Right atrium auricular region (tissue), 2 donors: ENCODE results near the gene CCDC136. TPM values are rescaled to one million over a fixed set of nuclear protein-coding genes. Genes with fewer than 3 reads are reported as not detected.

ENCODE experiments used
- DNase-seq: peaks from one replicate; pipeline ENCODE4 v3.0.0-alpha.2; 2019; ENCODE audit warnings: low spot score
- H3K27ac ChIP-seq, 2 donors: fragments of 200-600 bp; sonication (generic); 1 replicate in 1 of 2; 2 replicates in 1 of 2; pipeline ENCODE4 v1.5.1; 2016 to 2019
- H3K27me3 ChIP-seq, 2 donors: fragments of 200-600 bp; sonication (generic); one replicate each; pipeline versions ENCODE4 v1.5.1 to v1.6.0; 2017 to 2019
- H3K36me3 ChIP-seq: fragments of 200-600 bp; sonication (generic); one replicate; pipeline ENCODE4 v1.5.1; 2016
- H3K4me1 ChIP-seq, 2 donors: fragments of 200-600 bp; sonication (generic); one replicate each; pipeline versions ENCODE4 v1.5.1 to v1.6.0; 2017 to 2019
- H3K4me3 ChIP-seq, 2 donors: fragments of 200-600 bp; sonication (generic); 1 replicate in 1 of 2; 2 replicates in 1 of 2; pipeline ENCODE4 v1.5.1; 2017 to 2019; ENCODE audit warnings: mild to moderate bottlenecking in 1 of 2, moderate library complexity in 1 of 2
- H3K9me3 ChIP-seq, 2 donors: fragments of 200-600 bp; sonication (generic); one replicate each; pipeline ENCODE4 v1.5.1; 2019
- CTCF ChIP-seq, 2 donors: fragments of 200-600 bp; sonication (generic); IDR thresholded peaks; one replicate each; pipeline ENCODE4 v1.5.1; 2019; ENCODE audit warnings: antibody characterized with exemption in 2 of 2
- total RNA-seq, 2 donors: library from RNA; depleted of rRNA; stranded (reverse); fragments of >200 nt; gene quantifications; one replicate each; pipeline ENCODE4 v1.1.0, GENCODE V29; 2016

The CCDC136 gene
- total RNA-seq, 2 donors from 2014 or later = 2.6 to 8.5 TPM

DNA sequence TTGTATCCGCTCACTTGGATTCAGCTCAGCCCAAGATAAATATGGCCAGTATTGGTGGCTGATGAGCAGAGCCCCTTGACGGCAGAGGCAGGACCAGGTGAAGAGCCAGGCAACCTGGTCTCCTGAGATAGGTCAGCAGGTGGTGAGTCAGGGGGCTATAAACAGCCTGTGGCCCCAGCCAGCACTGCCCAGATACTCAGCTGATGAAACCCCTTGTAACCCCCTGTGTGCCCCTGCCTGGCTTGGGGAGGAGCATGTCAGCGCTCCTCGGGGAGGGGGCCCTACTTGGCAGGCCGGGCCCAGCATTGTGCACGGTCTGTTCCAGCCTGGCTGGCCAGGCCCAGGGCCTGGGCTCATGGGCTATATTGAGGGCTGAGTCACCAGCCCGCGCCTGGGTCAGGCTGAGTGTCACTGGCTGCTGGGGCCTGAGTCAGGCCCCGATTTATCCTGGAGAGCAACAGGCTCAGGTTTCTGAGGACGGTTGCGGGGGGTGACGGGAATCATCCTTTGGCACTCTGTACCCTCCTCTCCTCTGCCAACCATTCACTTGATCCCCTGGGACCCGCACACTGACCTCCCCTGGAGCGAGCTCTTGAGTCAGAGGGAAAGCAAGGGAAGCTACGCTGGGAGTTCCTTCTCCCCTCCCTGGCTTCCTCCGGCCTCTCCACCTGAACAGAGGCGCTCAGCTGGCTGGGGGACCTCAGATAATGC lies 35.6 kb downstream of the CCDC136 start:
- peak overlapping the region in 1 of 2 donors; percentile 4 for H3K4me3 ChIP-seq

DNA sequence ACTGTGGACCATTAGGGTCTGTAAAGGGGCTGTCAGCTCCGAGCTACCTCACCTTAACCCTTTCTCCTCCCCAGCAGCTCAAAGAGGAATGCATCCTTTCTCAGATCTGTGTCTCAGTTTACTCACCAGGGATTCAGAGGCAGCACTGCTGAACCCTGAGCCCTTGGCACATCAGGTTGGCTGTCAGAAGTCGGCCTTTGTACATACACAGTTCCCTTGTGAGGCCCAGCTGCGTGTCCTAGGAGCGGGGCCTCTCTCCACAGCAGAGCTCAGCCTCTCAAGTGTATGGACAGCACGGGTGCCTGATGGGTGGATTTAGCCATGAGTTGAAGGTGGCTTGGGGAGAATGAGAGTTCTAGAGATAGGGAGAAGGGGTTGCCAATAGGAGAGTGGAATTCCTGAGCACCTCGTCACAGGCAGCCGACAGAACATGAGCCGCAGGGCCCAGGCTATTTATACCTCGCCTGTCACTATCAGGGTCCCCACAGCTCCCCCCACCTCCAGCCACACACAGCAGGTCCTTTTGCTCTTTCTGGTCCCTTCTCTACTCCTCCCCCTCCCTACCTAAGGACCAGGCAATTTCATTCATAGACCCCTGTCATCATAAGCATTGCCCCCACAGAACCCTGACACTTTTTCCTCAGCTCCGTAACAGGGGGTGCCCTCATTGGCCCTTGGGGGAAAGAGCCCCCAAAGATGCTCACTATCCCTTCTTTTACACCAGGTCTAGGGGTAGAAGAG lies 36.4 kb downstream of the CCDC136 start:
- H3K9me3 ChIP-seq = no peaks in the 10 kb centered on the region
- peak overlapping the region in 1 of 2 donors; percentile 4 for H3K4me3 ChIP-seq
- TF ChIP-seq CTCF (IDR thresholded peaks at IDR 0.05) = no peak
- no peaks in the 10 kb centered on the region for H3K27me3 ChIP-seq
- H3K27ac ChIP-seq = peak overlapping the region; percentile 93 to 99
- H3K4me1 ChIP-seq = peaks cover 0 to 54% of the 10 kb centered on the region in 2 donors
- no peak for DNase-seq
- H3K36me3 ChIP-seq = no peaks in the 10 kb centered on the region

More for the DNA sequence above, 35.6 kb downstream of the CCDC136 start:
- no peak for TF ChIP-seq CTCF (IDR thresholded peaks at IDR 0.05)
- H3K36me3 ChIP-seq = no peaks in the 10 kb centered on the region
- DNase-seq = no peak
- no peaks in the 10 kb centered on the region for H3K27me3 ChIP-seq
- peak overlapping the region; percentile 93 to 99 for H3K27ac ChIP-seq
- no peaks in the 10 kb centered on the region for H3K9me3 ChIP-seq
- H3K4me1 ChIP-seq = peaks cover 0 to 47% of the 10 kb centered on the region in 2 donors

GRCh38 chr7:128829391-128830166 lies 37.8 kb downstream of the CCDC136 start:
- peak overlapping the region; percentile 93 to 99 for H3K27ac ChIP-seq
- DNase-seq = no peak
- TF ChIP-seq CTCF (IDR thresholded peaks at IDR 0.05) = no peak

GRCh38 chr7:128830231-128831177 lies 38.7 kb downstream of the CCDC136 start, which contains the start of gene FLNC:
Gene FLNC, plus strand, starts transcription at chr7:128830406. Its CDS starts 232 bp downstream, at chr7:128830638.
- no peak for TF ChIP-seq CTCF (IDR thresholded peaks at IDR 0.05)
- no peaks in the 10 kb centered on the region for H3K27me3 ChIP-seq
- DNase-seq = no peak
- peaks cover 10% of the 10 kb centered on the region for H3K36me3 ChIP-seq
- peak within 1 kb of the TSS; percentile 62 to 77 for H3K4me3 ChIP-seq
- H3K9me3 ChIP-seq = no peaks in the 10 kb centered on the region
- H3K4me1 ChIP-seq = peaks cover 0 to 70% of the 10 kb centered on the region in 2 donors
- H3K27ac ChIP-seq = peak within 1 kb of the TSS; percentile 93 to 99

More at GRCh38 chr7:128829391-128830166, 37.8 kb downstream of the CCDC136 start:
- H3K27me3 ChIP-seq = no peaks in the 10 kb centered on the region
- H3K4me3 ChIP-seq = peak overlapping the region; percentile 62 to 77
- H3K36me3 ChIP-seq = peaks cover 1% of the 10 kb centered on the region
- H3K4me1 ChIP-seq = peaks cover 0 to 67% of the 10 kb centered on the region in 2 donors
- H3K9me3 ChIP-seq = no peaks in the 10 kb centered on the region
